Measurements from ENCODE around the gene PACS2. TPM values are rescaled to one million over a fixed set of nuclear protein-coding genes. Genes with fewer than 3 reads are reported as not detected.

Gene PACS2
- total RNA-seq, 3 donors from 2014 or later (not counting 1 experiment from before 2014, with no cell fraction given): 58.4 to 76.5 (median 69.2) TPM

DNA sequence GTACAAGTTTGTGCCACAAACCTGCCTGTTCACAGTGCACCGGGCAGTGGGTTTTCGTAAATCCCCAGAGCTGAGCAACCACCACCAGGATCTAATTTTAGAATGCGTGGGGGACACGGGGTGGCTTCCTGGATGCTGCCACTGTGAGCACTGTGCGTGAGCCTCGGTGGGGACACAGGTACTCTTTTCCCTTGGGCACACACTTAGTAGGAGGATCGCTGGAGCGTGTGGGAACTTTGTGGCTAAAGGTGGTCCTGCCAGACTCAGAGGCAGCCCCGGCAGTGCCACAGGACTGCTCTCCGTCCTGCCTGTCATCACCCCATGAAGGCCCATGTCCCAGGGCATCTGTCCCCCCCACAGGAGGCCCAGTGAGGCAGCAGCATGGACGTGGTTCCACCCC lies 45.1 kb upstream of the PACS2 start:
- H3K27ac Mint-ChIP-seq: no peak overlapping the region
- H3K9me3 Mint-ChIP-seq: no peaks in the 10 kb centered on the region
- Histone ChIP-seq H3K27ac (ENCODE audit: low read length) (no peak overlapping the region), H3K4me3 (ENCODE audit: low read length) (no peak overlapping the region), H3K36me3 (ENCODE audit: control insufficient read depth, insufficient read depth, low read length) (peaks cover 5% of the 10 kb centered on the region), H3K4me1 (ENCODE audit: control insufficient read depth, insufficient read depth, low read length) (no peaks in the 10 kb centered on the region), H3K27me3 (ENCODE audit: control insufficient read depth, insufficient read depth, low read length) (no peaks in the 10 kb centered on the region), H3K9me3 (ENCODE audit: control insufficient read depth, insufficient read depth, low read length) (no peaks in the 10 kb centered on the region)
- ATAC-seq (no peak), DNase-seq (no peak)
- TF ChIP-seq, protein P1, sequence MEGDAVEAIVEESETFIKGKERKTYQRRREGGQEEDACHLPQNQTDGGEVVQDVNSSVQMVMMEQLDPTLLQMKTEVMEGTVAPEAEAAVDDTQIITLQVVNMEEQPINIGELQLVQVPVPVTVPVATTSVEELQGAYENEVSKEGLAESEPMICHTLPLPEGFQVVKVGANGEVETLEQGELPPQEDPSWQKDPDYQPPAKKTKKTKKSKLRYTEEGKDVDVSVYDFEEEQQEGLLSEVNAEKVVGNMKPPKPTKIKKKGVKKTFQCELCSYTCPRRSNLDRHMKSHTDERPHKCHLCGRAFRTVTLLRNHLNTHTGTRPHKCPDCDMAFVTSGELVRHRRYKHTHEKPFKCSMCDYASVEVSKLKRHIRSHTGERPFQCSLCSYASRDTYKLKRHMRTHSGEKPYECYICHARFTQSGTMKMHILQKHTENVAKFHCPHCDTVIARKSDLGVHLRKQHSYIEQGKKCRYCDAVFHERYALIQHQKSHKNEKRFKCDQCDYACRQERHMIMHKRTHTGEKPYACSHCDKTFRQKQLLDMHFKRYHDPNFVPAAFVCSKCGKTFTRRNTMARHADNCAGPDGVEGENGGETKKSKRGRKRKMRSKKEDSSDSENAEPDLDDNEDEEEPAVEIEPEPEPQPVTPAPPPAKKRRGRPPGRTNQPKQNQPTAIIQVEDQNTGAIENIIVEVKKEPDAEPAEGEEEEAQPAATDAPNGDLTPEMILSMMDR (IDR thresholded peaks at IDR 0.05): no peak
- H3K4me3 Mint-ChIP-seq: no peak overlapping the region
- peaks cover 15 to 23% of the 10 kb centered on the region in 2 donors for H3K4me1 Mint-ChIP-seq
- H3K27me3 Mint-ChIP-seq (ENCODE audit: low read depth in 2 of 2): no peaks in the 10 kb centered on the region
- WGBS (ENCODE audit: insufficient coverage): 64% methylated on average over 11 of the region's 11 CpGs
- intact Hi-C loops (cut with micrococcal nuclease): no loop called here
- no peaks in the 10 kb centered on the region for H3K36me3 Mint-ChIP-seq

- no peaks in the 10 kb centered on the region for H3K27me3 ChIP-seq (ENCODE audit: control insufficient read depth, insufficient read depth, low read length)
- H3K9me3 ChIP-seq (ENCODE audit: control insufficient read depth, insufficient read depth, low read length): no peaks in the 10 kb centered on the region
- no peak overlapping the region for H3K4me3 ChIP-seq (ENCODE audit: low read length)
- peaks cover 24 to 33% of the 10 kb centered on the region in 2 donors for H3K4me1 Mint-ChIP-seq
- no peaks in the 10 kb centered on the region for H3K9me3 Mint-ChIP-seq
- ATAC-seq (no peak), DNase-seq (no peak)
- TF ChIP-seq, protein P1 (IDR thresholded peaks at IDR 0.05): no peak
- H3K27ac ChIP-seq (ENCODE audit: low read length): no peak overlapping the region
- H3K36me3 ChIP-seq (ENCODE audit: control insufficient read depth, insufficient read depth, low read length): peaks cover 5% of the 10 kb centered on the region
- WGBS (ENCODE audit: insufficient coverage): 94% methylated on average over 17 of the region's 22 CpGs
- intact Hi-C loops (cut with micrococcal nuclease): no loop called here
- H3K27me3 Mint-ChIP-seq (ENCODE audit: low read depth in 2 of 2): no peaks in the 10 kb centered on the region
- H3K36me3 Mint-ChIP-seq: no peaks in the 10 kb centered on the region
- no peak overlapping the region for H3K27ac Mint-ChIP-seq
- peaks cover 7% of the 10 kb centered on the region for H3K4me1 ChIP-seq (ENCODE audit: control insufficient read depth, insufficient read depth, low read length)
- no peak overlapping the region for H3K4me3 Mint-ChIP-seq
Observed at GRCh38 chr14:105271224-105271890, 43.2 kb upstream of the PACS2 start.

DNA sequence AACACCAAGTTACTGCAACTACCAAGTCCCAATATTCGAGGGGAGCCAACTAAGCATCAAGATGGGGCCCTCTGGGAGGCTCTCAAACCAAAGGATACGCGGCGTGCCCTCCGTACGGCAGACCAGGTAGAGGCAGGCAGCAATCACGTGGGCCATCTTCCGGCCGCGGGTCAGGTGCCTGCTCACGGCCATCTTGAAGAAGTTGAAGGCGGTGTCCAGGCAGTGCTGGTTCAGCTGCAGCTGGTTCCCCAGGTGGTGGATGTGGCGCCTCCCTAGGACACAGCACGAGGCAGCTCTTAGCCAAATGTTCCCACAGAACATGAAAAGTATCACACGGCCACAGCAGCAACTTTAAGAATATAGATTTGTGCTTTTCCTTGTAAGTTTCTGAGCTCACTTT lies 41.9 kb upstream of the PACS2 start:
- TF ChIP-seq, protein P1 (IDR thresholded peaks at IDR 0.05): no peak
- Mint-ChIP-seq H3K27me3 (ENCODE audit: low read depth in 2 of 2) (no peaks in the 10 kb centered on the region), H3K4me3 (no peak overlapping the region), H3K27ac (no peak overlapping the region), H3K4me1 (peaks cover 24 to 33% of the 10 kb centered on the region in 2 donors), H3K36me3 (no peaks in the 10 kb centered on the region), H3K9me3 (no peaks in the 10 kb centered on the region)
- Histone ChIP-seq H3K4me3 (ENCODE audit: low read length) (no peak overlapping the region), H3K9me3 (ENCODE audit: control insufficient read depth, insufficient read depth, low read length) (no peaks in the 10 kb centered on the region), H3K27ac (ENCODE audit: low read length) (no peak overlapping the region), H3K27me3 (ENCODE audit: control insufficient read depth, insufficient read depth, low read length) (no peaks in the 10 kb centered on the region), H3K36me3 (ENCODE audit: control insufficient read depth, insufficient read depth, low read length) (peaks cover 5% of the 10 kb centered on the region), H3K4me1 (ENCODE audit: control insufficient read depth, insufficient read depth, low read length) (peaks cover 10% of the 10 kb centered on the region)
- 94% methylated on average over 15 of the region's 15 CpGs for WGBS (ENCODE audit: insufficient coverage)
- DNase-seq: no peak
- intact Hi-C loops (cut with micrococcal nuclease): no loop called here
- ATAC-seq: no peak

DNA sequence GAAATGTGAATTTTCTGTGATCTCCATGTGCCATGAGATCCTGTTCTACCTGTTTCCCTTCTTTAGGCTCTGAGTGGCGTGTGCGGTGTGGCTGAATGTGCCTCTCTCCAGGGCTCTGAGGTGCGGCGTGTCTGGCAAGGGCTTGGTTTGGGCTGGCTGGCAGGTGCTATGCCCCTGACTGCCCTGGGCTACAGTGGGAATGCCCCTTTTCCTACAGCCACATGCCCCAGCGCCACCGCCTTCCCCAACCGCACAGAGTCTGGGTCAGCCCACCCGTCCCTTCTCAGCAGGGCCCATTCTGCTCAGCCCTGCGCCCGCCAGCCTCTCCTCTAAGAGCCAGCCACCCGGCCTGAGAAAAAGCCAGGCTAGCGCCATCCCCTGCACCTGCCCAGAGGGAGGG lies 41.5 kb upstream of the PACS2 start:
- Mint-ChIP-seq H3K9me3 (no peaks in the 10 kb centered on the region), H3K4me3 (no peak overlapping the region), H3K36me3 (no peaks in the 10 kb centered on the region), H3K4me1 (peaks cover 24 to 33% of the 10 kb centered on the region in 2 donors), H3K27me3 (ENCODE audit: low read depth in 2 of 2) (no peaks in the 10 kb centered on the region), H3K27ac (no peak overlapping the region)
- Histone ChIP-seq H3K36me3 (ENCODE audit: control insufficient read depth, insufficient read depth, low read length) (peaks cover 5% of the 10 kb centered on the region), H3K27ac (ENCODE audit: low read length) (no peak overlapping the region), H3K27me3 (ENCODE audit: control insufficient read depth, insufficient read depth, low read length) (no peaks in the 10 kb centered on the region), H3K4me1 (ENCODE audit: control insufficient read depth, insufficient read depth, low read length) (peaks cover 12% of the 10 kb centered on the region), H3K9me3 (ENCODE audit: control insufficient read depth, insufficient read depth, low read length) (no peaks in the 10 kb centered on the region), H3K4me3 (ENCODE audit: low read length) (no peak overlapping the region)
- ATAC-seq (no peak), DNase-seq (no peak)
- 92% methylated on average over 12 of the region's 12 CpGs for WGBS (ENCODE audit: insufficient coverage)
- TF ChIP-seq, protein P1 (IDR thresholded peaks at IDR 0.05): no peak
- intact Hi-C loops (cut with micrococcal nuclease): no loop called here
